ENCODE results near the gene PPP2R2D.

- TF ChIP-seq, protein P1, sequence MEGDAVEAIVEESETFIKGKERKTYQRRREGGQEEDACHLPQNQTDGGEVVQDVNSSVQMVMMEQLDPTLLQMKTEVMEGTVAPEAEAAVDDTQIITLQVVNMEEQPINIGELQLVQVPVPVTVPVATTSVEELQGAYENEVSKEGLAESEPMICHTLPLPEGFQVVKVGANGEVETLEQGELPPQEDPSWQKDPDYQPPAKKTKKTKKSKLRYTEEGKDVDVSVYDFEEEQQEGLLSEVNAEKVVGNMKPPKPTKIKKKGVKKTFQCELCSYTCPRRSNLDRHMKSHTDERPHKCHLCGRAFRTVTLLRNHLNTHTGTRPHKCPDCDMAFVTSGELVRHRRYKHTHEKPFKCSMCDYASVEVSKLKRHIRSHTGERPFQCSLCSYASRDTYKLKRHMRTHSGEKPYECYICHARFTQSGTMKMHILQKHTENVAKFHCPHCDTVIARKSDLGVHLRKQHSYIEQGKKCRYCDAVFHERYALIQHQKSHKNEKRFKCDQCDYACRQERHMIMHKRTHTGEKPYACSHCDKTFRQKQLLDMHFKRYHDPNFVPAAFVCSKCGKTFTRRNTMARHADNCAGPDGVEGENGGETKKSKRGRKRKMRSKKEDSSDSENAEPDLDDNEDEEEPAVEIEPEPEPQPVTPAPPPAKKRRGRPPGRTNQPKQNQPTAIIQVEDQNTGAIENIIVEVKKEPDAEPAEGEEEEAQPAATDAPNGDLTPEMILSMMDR (IDR thresholded peaks at IDR 0.05): no peak
- TF ChIP-seq POLR2A (IDR thresholded peaks at IDR 0.05): no peak
These were observed 27.7 kb downstream of the PPP2R2D start for GRCh38 chr10:131928248-131929095.

All from right lobe of liver (tissue), 4 donors.